NCI-H2029 (cell line): ENCODE results near the gene DBNDD1.

ENCODE experiments used
- DNase-seq: peaks from one replicate; lab custom pipeline; 2025; lab: John Stamatoyannopoulos, UW

DBNDD1 gene

DNA sequence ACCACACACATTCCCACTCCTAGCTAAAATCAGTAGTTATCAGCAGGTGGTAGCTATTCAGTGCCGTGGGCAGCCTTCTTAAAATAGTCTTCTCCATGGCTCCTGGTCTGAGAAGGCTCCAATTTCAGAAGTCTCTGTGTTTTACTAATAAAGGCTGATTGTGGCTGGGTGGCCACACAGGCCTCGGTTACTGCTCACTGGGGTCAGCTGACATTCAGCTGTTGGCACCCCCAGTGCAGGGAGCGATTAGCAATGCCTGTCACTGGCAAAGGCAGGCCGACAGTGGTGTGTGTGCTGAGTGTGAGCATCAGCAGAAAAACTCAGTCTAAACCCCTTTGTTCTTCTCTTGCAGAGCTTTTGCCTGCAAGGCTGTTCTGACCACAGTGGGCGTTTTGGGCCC lies 16.6 kb upstream of the DBNDD1 start:
- DNase-seq: no peak

DNA sequence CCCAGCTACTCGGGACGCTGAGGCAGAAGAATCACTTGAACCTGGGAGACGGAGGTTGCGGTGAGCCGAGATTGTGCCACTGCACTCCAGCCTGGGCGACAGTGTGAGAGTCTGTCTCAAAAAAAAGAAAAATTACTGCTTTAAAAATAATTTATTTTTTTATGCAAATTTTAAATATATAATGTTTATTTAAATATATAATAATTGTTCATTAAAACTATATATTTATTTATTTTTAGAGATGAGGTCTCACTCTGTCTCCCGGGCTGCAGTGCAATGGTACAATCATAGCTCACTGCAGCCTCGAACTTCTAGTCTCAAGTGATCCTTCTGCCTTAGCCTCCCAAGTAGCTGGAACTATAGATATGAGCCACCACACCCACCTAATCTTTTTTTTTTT lies 15.2 kb upstream of the DBNDD1 start:
- DNase-seq: no peak

DNA sequence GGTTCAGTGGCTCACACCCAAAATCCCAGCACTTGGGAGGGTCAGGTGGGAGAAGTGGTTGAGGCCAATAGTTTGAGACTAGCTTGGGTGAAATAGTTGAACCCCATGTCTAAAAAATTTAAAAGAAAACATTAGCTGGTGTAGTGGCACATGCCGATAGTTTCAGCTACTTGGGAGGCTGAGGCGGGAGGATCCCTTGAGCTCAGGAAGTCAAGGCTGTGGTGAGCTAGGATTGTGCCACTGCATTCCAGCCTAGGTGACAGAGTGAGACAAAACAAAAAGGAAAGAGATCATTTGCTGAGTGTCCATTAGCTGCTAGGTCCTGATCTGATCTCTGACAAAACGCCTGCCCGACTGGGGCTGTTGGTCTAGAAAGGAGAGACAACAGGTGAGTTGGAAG lies 14.1 kb upstream of the DBNDD1 start:
- DNase-seq: no peak

DNA sequence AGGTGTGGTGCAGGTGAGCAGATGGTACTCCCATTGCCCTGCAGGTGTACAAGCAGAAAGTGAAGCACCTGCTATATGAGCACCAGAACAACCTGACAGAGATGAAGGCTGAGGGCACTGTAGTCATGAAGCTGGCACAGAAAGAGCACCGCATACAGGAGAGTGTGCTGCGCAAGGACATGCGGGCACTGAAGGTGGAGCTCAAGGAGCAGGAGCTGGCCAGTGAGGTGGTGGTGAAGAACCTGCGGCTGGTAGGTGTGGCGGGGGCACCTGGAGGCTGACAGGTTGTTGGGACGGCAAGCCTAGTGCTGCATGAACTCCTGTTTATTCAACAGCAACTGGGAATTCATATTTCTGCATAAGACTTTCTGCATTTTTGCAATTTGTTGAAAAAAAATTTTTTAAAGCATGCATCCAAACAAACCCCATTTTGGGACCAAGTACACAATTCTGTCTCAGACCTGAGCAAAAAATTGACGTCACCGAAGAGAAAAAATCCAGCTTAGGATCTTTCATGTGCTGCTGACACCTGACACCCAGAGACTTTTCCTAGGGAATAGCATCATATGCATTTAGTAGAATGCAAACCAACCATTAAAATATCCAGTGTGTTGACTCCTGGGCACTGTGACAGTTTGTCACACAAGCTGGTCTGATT lies 13.5 kb upstream of the DBNDD1 start:
- no peak for DNase-seq

DNA sequence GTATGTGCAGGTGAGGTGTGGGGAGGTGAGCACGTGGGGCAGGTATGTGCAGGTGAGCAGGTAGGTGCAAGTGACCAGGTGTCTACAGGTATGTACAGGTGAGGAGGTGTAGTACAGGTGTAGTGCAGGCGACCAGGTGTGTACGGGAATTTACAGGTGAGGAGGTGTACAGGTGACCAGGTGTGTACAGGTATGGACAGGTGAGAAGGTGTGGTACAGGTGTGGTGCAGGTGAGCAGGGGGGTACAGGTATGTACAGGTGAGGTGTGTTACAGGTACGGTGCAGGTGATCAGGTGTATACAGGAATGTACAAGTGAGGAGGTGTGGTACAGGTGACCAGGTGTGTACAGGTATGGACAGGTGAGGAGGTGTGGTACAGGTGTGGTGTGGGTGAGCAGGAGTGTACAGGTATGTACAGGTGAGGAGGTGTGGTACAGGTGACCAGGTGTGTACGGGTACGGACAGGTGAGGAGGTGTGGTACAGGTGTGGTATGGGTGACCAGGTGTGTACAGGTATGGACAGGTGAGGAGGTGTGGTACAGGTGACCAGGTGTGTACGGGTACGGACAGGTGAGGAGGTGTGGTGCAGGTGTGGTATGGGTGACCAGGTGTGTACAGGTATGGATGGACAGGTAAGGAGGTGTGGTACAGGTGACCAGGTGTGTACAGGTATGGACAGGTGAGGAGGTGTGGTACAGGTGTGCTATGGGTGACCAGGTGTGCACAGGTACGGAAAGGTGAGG lies 12.8 kb upstream of the DBNDD1 start:
- no peak for DNase-seq

DNA sequence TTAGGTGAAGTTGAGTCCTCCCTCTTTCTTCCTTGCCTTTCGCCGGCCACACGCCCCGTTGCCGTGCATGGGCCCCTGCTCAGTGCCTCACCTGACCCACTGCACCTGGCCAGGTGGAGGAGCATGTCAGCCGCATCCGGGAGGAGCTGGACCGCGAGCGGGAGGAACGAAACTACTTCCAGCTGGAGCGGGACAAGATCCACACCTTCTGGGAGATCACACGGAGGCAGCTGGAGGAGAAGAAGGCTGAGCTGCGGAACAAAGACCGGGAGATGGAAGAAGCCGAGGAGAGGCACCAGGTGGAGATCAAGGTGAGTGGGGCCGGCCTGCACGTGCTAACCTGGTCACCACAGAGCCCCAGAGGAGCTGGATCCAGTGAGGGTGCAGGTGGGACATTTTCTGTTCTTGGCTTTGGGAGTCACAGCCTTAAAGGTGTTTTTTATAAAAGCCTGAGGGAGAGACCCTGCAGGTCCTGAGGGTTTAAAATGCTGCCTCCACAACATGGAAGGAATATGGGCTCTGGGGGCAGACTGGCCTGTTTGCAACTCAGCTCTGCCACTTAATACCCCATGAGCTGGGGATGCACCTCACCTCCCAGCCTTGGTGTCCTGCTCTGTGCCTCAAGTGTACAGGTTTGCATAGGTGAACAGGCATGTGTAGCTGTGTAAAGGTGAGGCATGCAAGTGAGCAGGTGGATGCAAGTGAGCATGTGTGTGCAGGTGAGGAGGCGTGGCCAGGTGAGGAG lies 12.1 kb upstream of the DBNDD1 start:
- DNase-seq: no peak

DNA sequence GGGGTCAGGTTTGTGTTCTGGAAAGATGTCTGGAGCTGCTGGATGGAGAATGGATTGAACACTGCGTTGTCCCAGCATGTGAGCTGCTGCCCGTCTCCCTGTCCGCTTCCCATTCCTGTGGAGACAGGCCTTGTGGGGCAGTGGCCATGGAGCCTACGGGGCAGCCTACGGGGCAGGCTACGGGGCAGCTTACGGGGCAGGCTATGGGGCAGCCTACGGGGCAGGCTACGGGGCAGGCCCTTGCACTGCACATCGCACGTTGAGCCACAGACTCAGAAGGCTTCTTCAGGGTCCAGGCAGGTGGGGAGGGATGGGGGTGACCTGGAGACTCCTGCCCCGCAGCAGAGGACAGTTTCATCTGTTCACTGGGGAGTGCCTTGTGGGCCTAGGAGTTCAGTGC lies 9.7 kb upstream of the DBNDD1 start:
- DNase-seq: no peak

DNA sequence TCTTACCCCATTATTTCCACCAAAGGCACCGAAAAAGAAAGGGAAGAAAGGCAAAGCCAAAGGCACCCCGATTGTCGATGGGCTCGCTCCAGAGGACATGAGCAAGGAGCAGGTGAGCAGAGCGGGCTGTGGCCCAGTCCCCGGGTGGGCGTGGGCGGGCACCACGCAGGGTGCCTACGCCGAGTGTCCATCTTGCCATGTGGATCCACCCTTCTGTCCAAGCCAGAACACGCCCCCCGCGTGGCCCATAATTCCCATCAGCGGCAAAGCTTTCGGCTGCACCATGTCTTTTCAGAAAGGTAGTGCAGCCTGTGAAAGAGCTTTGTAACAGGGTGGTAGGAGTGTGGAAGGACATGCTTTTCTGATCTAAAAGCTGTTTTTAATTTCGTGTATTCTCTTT lies 8.4 kb upstream of the DBNDD1 start:
- DNase-seq: no peak

DNA sequence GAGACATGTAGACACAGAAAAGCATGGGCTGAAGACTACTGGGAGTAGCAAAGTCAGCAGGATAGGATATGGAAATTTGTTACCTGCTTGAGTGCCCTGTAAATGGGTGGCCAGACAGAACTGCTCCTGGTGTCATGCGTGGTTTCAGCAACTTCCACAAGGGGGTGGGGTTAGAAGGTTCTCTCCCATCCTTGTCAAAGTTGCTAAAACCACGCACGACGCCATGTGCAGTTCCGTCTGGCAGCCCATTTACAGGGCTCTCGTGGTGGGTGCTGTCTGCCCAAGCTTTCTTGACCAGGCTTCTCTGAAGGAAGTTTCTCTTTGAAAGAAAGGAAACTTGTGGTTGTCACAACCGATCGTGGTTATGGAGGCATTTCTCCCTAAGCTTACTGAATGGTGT lies 6.9 kb upstream of the DBNDD1 start:
- no peak for DNase-seq

DNA sequence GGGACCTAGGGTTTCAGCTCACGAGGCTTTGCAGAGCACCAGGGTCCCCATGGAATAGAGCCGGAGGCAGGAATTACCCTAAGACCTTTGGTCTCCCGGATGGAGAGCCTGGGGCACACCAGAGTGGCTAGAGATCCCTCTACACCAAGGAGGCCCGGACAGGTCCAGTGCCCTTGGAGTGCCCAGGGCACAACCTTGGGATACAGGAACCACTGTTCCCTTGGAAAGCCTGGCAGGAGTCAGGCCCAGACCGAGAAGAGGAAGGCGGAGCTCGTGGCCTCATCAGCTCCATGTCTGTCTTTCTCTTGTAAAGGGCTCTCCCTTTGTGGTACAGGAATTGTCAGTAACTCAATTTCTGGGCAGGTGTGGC lies 3.8 kb upstream of the DBNDD1 start:
- DNase-seq: no peak

DNA sequence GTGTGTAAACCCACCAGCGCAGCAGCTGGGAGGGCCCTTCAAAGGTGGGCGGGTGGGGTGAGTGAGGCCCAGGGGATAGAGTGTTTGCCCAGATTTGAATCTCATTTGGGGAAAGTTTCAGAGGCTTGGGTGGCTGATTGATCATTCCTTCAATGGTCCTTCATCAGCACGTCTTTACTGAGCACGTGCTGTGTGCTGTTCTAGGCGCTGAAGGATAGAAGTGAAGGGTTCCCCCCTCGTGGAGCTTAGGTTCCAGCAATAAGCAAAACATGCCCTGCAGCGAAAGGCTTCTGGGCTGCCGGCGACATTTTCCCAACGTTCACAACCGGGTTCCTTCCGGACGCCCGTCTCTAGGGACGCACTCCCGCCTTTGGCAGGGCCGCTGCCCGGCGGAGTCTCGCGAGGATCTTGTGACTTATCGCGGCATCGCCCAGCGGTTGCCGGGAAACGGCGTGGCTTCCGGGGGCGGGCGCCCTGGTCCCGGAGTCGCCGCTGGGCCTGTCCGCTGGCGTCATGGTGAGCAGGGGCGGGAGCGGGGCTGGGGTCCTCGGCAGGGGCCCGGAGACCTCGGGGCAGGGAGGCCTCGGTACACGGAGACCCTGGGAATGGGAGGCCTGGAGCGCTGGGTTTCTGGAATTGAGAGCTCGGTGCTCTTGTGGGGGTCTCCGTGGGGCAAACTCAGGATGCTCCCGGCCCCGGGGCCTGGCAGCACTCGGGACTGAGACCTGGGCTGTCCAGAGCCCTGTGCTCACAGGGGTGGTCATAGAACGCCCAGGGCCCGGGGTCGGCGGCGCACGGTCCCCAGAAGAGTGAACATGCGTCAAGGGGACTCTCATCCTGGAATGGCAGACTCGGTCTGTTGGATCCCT lies 3.2 kb upstream of the DBNDD1 start:
- peak; percentile 71 for DNase-seq

DNA sequence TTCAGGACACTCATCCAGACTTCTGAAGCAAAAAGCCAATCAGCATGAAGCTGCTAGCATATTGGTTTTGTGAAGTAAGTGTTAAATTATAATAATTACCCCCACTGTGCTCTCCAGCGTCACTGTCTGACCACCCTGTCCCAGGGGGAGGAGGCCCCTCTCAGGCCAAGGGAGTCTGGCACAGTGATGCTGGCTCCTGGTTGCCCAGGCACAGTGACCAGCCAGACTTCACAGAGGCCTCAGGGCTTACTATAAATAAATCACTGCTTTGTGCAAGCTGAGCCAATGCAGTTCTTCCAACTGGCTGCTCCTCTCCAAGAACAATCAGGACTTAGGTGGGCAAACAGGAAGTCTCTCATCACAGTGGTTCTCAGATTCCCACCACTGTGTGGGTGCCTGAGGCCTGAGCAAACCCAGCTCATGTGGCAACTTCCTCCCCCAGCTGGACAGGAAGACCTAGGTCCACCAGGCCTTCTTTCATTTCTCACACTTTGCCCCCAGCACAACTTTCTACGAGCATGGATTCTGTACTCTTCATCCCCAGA lies 1.7 kb upstream of the DBNDD1 start:
- no peak for DNase-seq

DNA sequence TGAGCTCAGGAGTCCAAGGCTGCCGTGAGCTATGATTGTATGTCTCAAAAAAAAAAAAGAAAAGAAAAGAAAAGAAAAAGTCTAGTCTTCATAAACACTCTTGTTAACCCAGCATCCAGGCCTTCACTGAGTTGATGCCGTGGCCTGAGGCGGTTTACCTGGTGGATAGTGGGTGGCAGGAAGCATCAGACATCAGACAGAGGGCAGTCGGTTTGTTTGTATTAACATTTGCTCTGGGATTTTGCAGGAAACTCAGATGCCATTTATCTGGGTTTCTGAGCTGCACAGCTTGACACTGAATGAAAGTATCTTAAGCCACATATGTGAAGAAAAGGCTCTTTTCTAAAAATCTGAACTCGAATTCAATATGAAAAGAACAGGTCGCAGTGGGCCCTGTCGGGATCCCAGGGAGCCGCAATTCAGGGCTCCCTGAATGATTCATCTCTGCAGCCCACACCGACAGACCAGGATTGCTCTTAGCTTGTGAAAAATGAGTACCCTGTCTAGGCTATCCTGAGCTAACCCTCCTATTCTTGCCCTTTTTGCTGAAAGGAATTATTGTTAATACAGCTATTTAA lies 1.1 kb upstream of the DBNDD1 start:
- DNase-seq: no peak

DNA sequence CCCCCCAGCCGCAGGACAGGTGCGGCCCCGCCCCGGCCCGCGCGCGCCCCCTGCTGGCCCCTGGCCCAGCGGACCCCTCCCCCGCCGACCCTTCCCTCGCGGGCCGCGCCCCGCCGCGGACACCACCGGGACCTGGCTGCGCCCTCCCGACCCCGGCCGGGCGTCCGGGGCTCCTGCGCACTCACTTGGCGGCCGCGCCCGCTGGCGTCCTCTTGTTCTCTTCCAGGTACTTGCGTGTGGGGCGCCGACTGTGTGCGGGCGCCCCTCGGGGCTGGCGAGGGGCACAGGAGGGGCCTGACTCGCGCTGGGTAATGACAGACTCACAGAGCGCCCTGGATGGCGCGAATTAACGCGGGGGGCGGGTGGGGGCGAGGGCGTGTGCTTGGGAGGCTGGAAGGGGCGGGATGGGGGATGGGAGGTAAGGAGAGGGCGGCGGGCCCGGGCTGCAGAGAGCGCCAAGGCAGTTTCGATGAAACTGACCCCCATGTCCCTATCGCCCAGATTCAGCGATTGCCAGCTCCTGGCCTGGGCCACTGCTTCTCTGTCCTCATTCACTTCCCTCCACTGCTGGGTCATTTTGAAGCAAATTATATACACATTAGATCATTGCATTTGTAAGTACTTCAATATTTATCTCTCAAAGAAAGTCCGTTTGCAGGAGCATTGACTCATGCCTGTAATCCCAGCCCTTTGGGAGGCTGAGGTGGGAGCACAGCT lies 445 bp upstream of the DBNDD1 start:
- DNase-seq: no peak

DNA sequence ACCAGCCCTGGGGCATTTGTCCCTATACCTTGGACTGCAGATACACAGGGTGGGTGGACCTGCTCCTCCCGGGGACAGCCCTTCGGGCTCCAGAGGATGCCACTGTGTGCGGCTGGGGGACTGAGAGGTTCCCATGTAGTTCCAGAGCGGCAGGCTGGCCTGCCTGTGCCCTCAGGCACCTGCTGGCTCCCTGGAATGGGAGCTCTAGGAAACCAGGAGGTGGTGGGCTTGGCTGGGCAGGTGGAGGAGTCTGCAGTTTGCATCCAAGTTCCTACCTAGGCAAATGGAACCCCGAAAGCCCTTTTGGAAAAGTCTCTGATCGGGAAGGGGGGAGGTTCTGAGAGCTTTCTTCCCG lies 982 bp downstream of the DBNDD1 start:
- DNase-seq: no peak

DNA sequence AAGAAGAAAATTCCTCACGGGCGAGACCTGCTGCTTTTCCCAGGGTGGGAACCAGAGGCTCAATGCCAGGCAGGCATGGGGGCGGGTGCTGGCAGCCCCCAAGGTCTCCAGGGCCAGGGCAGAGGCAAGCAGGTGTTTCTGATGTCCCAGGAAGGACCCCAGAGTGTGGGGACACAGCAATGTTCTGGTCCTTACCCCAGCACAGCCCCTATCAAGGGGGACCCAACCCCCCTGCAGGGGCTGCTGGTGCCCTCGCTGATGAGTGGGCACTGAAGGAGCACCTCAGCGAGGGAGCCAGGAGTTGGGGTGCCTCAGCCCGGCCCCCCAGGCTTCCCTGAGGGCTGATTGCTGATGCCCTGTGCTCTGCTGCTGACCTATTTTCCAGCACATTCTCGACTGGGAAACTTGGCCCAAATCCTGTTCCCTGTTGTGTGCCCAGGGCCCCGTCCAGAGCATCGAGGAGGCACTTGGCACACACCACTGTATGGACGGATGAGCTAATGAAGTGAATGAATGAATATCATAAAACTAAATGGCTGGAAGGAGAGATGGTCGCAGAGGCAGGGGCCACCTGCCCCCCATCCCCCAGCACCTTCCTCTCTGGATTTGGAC lies 2.8 kb downstream of the DBNDD1 start:
- DNase-seq: no peak

DNA sequence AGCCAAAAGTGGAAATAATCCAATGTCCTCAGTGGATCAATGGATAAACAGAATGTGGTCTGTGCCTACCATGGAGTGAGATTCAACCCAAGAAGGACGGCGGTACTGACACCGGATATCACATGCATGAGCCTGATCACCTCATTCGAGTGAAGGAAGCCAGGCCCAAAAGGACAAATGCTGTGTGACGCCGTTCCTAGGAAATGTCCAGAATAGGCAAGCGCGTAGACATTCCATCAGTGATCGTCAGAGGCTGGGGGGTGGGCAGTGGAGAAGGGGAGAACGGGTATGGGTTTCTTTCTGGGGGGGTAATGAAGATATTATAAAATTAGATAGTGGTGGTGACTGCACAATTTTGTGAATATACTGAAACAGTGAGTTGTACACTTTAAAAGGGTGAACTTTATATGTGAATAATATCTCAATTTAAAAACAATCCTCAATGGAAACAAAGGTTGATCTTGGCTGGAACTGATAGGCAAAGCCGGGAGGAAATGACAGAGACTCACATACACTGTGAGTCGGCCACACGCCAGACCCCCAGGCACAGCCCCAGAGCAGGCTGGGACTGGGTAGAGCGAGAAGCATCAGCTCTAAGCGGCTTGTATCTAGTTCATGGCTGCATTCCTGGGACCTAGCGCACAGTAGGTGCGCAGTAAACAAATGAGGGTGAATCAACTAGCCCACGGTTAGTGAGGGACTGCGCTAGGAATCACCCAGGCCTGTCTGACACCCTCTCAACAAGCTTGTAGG lies 3.5 kb downstream of the DBNDD1 start:
- no peak for DNase-seq

DNA sequence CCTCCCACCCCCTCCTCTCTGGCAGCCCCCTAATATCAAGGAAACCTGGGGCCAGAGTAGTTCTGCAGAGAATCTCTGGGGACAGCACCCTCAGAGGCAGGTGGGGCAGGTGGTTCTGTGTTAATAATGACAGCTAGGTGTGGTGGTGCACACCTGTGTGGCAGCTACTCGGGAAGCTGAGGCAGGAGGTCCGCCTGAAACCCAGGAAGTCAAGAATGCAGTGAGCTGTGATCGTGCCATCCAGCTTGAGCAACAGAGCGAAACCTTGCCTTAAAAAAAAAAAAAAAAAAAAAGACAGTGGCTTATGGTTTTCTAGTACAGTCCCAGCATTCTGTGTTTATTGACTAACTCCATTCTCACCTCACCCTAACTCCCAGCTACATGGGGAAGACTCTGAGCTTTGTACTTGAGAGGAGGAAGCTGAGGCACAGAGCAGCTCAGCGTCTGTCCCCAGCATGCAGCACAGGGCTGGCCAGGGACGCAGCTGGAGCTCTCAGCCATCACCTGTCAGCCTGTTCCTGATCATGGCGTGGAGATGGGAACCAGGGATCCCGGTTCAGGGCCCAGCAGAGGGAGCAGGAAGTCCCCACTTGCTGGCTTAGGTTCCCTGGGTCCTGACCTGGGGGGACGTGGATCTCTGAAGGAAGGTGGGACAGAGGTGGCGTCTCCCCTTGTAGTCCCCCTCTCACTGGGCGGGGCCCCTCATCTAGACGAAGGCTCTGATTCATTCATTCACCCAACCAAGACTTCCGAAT lies 6.1 kb downstream of the DBNDD1 start:
- DNase-seq: no peak

DNA sequence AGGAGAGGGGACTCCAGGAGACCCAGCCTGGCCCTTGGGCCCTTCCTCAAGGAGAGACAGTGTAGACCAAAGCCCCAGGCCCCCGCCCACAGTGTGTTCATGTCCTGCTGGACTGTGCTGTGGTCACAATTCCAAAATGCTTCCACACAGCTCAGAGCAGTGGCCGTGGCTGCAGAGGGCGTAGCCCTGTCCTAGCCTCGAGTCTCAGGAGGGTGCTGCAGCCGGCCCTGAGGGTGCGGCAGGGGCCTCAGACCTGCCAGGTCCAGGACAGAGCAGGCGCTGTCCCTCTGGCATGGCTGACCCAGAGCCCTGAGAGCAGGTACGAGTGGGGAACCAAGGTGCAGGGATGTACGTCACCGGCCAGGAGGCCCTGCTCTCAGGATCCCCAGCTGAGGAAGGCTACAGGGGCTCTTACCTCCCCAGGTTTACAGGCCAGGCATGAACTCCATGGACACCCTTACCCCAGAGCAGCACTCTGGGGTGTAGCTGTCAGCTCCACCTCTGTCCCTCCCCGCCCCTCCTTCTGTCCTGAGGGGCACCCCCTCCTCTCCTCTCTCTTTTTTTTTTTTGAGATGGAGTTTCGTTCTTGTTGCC lies 7.3 kb downstream of the DBNDD1 start:
- DNase-seq: no peak
